Neural progenitor cell (in vitro differentiated cells): Measurements from ENCODE around the gene GPR180. TPM values are rescaled to one million over a fixed set of nuclear protein-coding genes. Genes with fewer than 3 reads are reported as not detected.

ENCODE experiments used
- DNase-seq: peaks from one replicate; pipeline ENCODE4 v3.0.0-alpha.2; 2016; ENCODE audit warnings: low spot score
- H2AFZ ChIP-seq: fragments of 200-600 bp; sonication (generic); replicated peaks from 2 replicates; pipeline ENCODE4 v1.6.1; 2016; ENCODE audit warnings: antibody characterized with exemption
- H3F3A ChIP-seq: fragments of 200-600 bp; sonication (generic); 2 replicates; pipeline ENCODE4 v1.6.1; 2016; ENCODE audit warnings: antibody characterized with exemption, low read depth
- H3K27ac ChIP-seq: fragments of 200-600 bp; sonication (generic); 2 replicates; pipeline ENCODE4 v1.5.1; 2016; ENCODE audit warnings: mild to moderate bottlenecking
- H3K27me3 ChIP-seq: fragments of 200-600 bp; sonication (generic); 2 replicates; pipeline ENCODE4 v1.6.1; 2016; ENCODE audit warnings: mild to moderate bottlenecking, moderate library complexity
- H3K36me3 ChIP-seq: fragments of 200-600 bp; sonication (generic); 2 replicates; pipeline ENCODE4 v1.5.1; 2016
- H3K4me1 ChIP-seq: fragments of 200-600 bp; sonication (generic); 2 replicates; pipeline ENCODE4 v1.6.1; 2016; ENCODE audit warnings: mixed run types
- H3K4me2 ChIP-seq: fragments of 200-600 bp; sonication (generic); 2 replicates; pipeline ENCODE4 v1.6.1; 2016
- H3K4me3 ChIP-seq: fragments of 200-600 bp; sonication (generic); 2 replicates; pipeline ENCODE4 v1.5.1; 2016
- H3K79me2 ChIP-seq: fragments of 200-600 bp; sonication (generic); 2 replicates; pipeline ENCODE4 v1.6.1; 2016; ENCODE audit warnings: low read depth
- H3K9ac ChIP-seq: fragments of 200-600 bp; sonication (generic); 2 replicates; pipeline ENCODE4 v1.6.1; 2016
- H3K9me3 ChIP-seq: fragments of 200-600 bp; sonication (generic); 2 replicates; pipeline ENCODE4 v1.5.1; 2016; ENCODE audit warnings: low read depth
- H4K20me1 ChIP-seq: fragments of 200-600 bp; sonication (generic); 2 replicates; pipeline ENCODE4 v1.6.1; 2016; ENCODE audit warnings: low read depth
- H3K27ac Mint-ChIP-seq: 3 replicates; pipeline ENCODE4 v1.8.0; 2021; ENCODE audit warnings: mixed read lengths
- H3K27me3 Mint-ChIP-seq: 2 replicates; pipeline ENCODE4 v1.8.0; 2022; ENCODE audit warnings: low read depth, mild to moderate bottlenecking, inconsistent platforms, moderate library complexity, mixed read lengths; ENCODE audit not compliant: insufficient read depth
- H3K36me3 Mint-ChIP-seq: 3 replicates; pipeline ENCODE4 v1.8.0; 2021; ENCODE audit warnings: mixed read lengths
- H3K4me1 Mint-ChIP-seq: 3 replicates; pipeline ENCODE4 v1.8.0; 2021; ENCODE audit warnings: mixed read lengths
- H3K4me3 Mint-ChIP-seq: 3 replicates; pipeline ENCODE4 v1.8.0; 2021; ENCODE audit warnings: mild to moderate bottlenecking, moderate library complexity, mixed read lengths
- H3K9me3 Mint-ChIP-seq: 3 replicates; pipeline ENCODE4 v1.8.0; 2020; ENCODE audit warnings: mixed read lengths
- CTCF ChIP-seq: fragments of 200-600 bp; sonication (generic); IDR thresholded peaks from 2 replicates; pipeline ENCODE4 v1.5.1; 2017; ENCODE audit warnings: antibody characterized with exemption, mild to moderate bottlenecking
- EZH2 ChIP-seq: fragments of 200-600 bp; sonication (generic); IDR thresholded peaks from 2 replicates; pipeline ENCODE4 v1.6.1; 2017; ENCODE audit warnings: antibody characterized with exemption, mild to moderate bottlenecking, moderate library complexity
- EZH2phosphoT487 ChIP-seq: fragments of 200-600 bp; sonication (generic); IDR thresholded peaks from 2 replicates; pipeline ENCODE4 v1.6.1; 2017; ENCODE audit warnings: antibody characterized with exemption
- total RNA-seq: library from RNA; depleted of rRNA; stranded (reverse); fragments of >200 nt; gene quantifications from 2 replicates; pipeline ENCODE4 v1.2.3, GENCODE V29; 2015; ENCODE audit warnings: low replicate concordance

The GPR180 gene
- total RNA-seq, 1 donor from 2014 or later: 16.5 TPM

GRCh38 chr13:94595001-94595949 is 6.4 kb upstream of the GPR180 start:
- no peak overlapping the region for H3K27ac ChIP-seq
- H3K9me3 Mint-ChIP-seq: peaks cover under 1% of the 10 kb centered on the region
- H3K9ac ChIP-seq: peak overlapping the region; percentile 76
- peaks cover 9% of the 10 kb centered on the region for H3K36me3 ChIP-seq
- peak overlapping the region; percentile 85 for H2AFZ ChIP-seq
- peaks cover 9% of the 10 kb centered on the region for H3K4me1 ChIP-seq
- TF ChIP-seq CTCF: no peak
- no peak for TF ChIP-seq EZH2
- TF ChIP-seq EZH2phosphoT487: no peak
- H3F3A ChIP-seq: peaks cover 4% of the 10 kb centered on the region
- peaks cover 34% of the 10 kb centered on the region for H3K79me2 ChIP-seq
- peak overlapping the region; percentile 91 for H3K4me3 Mint-ChIP-seq
- H3K9me3 ChIP-seq: no peaks in the 10 kb centered on the region
- no peaks in the 10 kb centered on the region for H4K20me1 ChIP-seq
- no peaks in the 10 kb centered on the region for H3K36me3 Mint-ChIP-seq
- H3K27me3 Mint-ChIP-seq: no peaks in the 10 kb centered on the region
- peak overlapping the region; percentile 11 for H3K27ac Mint-ChIP-seq
- peak overlapping the region; percentile 89 for H3K4me3 ChIP-seq
- peaks cover 2% of the 10 kb centered on the region for H3K27me3 ChIP-seq
- H3K4me1 Mint-ChIP-seq: peaks cover 20% of the 10 kb centered on the region
- peak overlapping the region; percentile 96 for H3K4me2 ChIP-seq
- peak; percentile 40 for DNase-seq

DNA sequence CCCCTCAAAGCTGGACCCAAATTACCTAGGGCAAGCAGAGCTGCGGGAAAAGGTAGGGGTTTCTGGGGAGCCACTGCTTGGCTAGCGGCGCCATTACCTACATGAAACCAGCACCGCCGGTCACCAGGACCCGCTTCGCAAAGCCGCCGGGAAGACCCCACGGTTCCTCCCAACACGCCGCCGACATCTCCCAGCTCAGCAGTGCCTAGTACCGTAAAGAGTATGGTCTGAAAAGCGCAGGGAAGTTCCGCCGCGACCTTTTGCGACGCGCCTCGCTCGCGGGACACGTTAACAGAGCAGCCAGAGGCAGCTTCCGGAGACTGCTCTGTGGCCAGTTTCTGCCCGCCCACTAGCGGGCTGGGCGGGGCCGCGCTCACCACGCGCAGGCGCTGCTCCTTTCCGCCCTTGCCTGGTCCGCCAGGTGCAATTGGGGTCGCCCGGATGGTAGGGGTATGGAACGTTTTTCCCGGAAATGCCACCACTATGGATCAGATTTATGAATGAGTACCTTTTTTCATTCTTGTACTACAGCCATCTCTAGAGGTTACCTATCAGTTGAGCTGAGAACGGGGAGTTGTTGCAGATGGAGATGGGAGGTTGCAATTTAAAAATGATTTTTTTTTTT is 5.6 kb upstream of the GPR180 start, which contains the start of gene TGDS:
Gene TGDS (minus strand): TSS at position 203 of the 625 bp plus-strand sequence. CDS start 16 bp downstream, at position 187.
- Mint-ChIP-seq H3K4me3 (peak within 1 kb of the TSS; percentile 91), H3K27ac (peak within 1 kb of the TSS; percentile 78)
- no peak within 1 kb of the TSS for H3K27ac ChIP-seq

DNA sequence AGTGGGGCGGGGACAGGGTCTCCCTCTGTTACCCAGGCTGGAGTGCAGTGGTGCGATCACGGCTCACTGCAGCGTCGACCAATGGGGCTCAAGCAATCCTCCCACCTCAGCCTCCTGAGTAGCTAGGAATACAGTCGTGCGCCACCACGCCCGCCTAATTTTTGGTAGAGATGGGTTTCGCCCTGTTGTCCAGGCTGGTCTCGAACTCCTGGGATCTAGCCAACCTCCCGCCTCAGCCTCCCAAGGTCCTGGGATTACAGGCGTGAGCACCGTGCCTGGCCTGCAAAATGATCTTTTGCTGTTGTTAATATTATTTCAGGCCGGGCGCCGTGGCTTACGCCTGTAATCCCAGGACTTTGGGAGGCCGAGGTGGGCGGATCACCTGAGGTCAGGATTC is 5.1 kb upstream of the GPR180 start:
- Mint-ChIP-seq H3K27me3 (peaks cover 3% of the 10 kb centered on the region), H3K4me1 (peaks cover 20% of the 10 kb centered on the region), H3K4me3 (peak overlapping the region; percentile 91), H3K27ac (no peak overlapping the region), H3K36me3 (no peaks in the 10 kb centered on the region), H3K9me3 (peaks cover 8% of the 10 kb centered on the region)
- Histone ChIP-seq H3K4me2 (peak overlapping the region; percentile 96), H3K9me3 (peaks cover 3% of the 10 kb centered on the region), H4K20me1 (no peaks in the 10 kb centered on the region), H3F3A (peaks cover 9% of the 10 kb centered on the region), H3K4me1 (peaks cover 9% of the 10 kb centered on the region), H2AFZ (peak overlapping the region; percentile 85), H3K4me3 (peak overlapping the region; percentile 89), H3K27ac (no peak overlapping the region), H3K36me3 (peaks cover 9% of the 10 kb centered on the region), H3K9ac (no peak overlapping the region), H3K79me2 (peaks cover 34% of the 10 kb centered on the region), H3K27me3 (peaks cover 8% of the 10 kb centered on the region)
- DNase-seq: no peak
- TF ChIP-seq EZH2phosphoT487: no peak
- no peak for TF ChIP-seq CTCF
- no peak for TF ChIP-seq EZH2

More for the DNA sequence above, 5.6 kb upstream of the GPR180 start, which contains the start of gene TGDS:
- peak; percentile 31 for TF ChIP-seq EZH2
- no peak for TF ChIP-seq EZH2phosphoT487
- no peak for TF ChIP-seq CTCF
- H3F3A ChIP-seq: peaks cover 9% of the 10 kb centered on the region
- peaks cover 3% of the 10 kb centered on the region for H3K9me3 ChIP-seq
- H2AFZ ChIP-seq: peak within 1 kb of the TSS; percentile 85
- H3K4me1 ChIP-seq: peaks cover 9% of the 10 kb centered on the region
- H3K36me3 Mint-ChIP-seq: no peaks in the 10 kb centered on the region
- H3K27me3 ChIP-seq: peaks cover 8% of the 10 kb centered on the region
- peaks cover 20% of the 10 kb centered on the region for H3K4me1 Mint-ChIP-seq
- H3K36me3 ChIP-seq: peaks cover 9% of the 10 kb centered on the region
- peaks cover 6% of the 10 kb centered on the region for H3K9me3 Mint-ChIP-seq
- no peaks in the 10 kb centered on the region for H3K27me3 Mint-ChIP-seq
- H3K79me2 ChIP-seq: peaks cover 34% of the 10 kb centered on the region
- DNase-seq: peak; percentile 94
- peak within 1 kb of the TSS; percentile 76 for H3K9ac ChIP-seq
- H4K20me1 ChIP-seq: no peaks in the 10 kb centered on the region
- peak within 1 kb of the TSS; percentile 96 for H3K4me2 ChIP-seq
- peak within 1 kb of the TSS; percentile 89 for H3K4me3 ChIP-seq
